Sigmoid colon (tissue), 7 donors: Measurements from ENCODE around the gene CISH. TPM values are rescaled to one million over a fixed set of nuclear protein-coding genes. Genes with fewer than 3 reads are reported as not detected.

Experiments used
- DNase-seq: peaks from one replicate; pipeline ENCODE4 v3.0.0-alpha.2; 2019
- H3K27ac ChIP-seq, 4 donors: fragments of 200-600 bp; sonication (generic); one replicate each; pipeline ENCODE4 v1.5.1; 2016 to 2019; ENCODE audit warnings: mild to moderate bottlenecking in 1 of 4
- H3K27me3 ChIP-seq, 3 donors: fragments of 200-600 bp; sonication (generic); one replicate each; pipeline ENCODE4 v1.5.1; 2019; ENCODE audit warnings: mild to moderate bottlenecking in 1 of 3
- H3K36me3 ChIP-seq, 4 donors: fragments of 200-600 bp; sonication (generic); one replicate each; pipeline ENCODE4 v1.5.1; 2016 to 2019
- H3K4me1 ChIP-seq, 4 donors: fragments of 200-600 bp; sonication (generic); one replicate each; pipeline ENCODE4 v1.5.1; 2017 to 2019
- H3K4me3 ChIP-seq, 4 donors: fragments of 200-600 bp; sonication (generic); one replicate each; pipeline ENCODE4 v1.5.1; 2017 to 2019; ENCODE audit warnings: mild to moderate bottlenecking in 2 of 4, moderate library complexity in 1 of 4
- H3K9me3 ChIP-seq, 4 donors: fragments of 200-600 bp in 3 of 4; sonication (generic) in 3 of 4; one replicate each; pipeline versions ENCODE4 v1.5.1 to v1.6.1; 2013 to 2019
- EP300 ChIP-seq, 4 donors: sonication (generic); formaldehyde crosslinking; IDR thresholded peaks; one replicate each; pipeline ENCODE4 v1.6.1; 2017; ENCODE audit warnings: antibody characterized with exemption in 4 of 4
- POLR2A ChIP-seq, 2 donors: fragments of 450-650 bp; IDR thresholded peaks; one replicate each; pipeline ENCODE4 v1.6.1; 2016; ENCODE audit warnings: antibody characterized with exemption in 2 of 2, mild to moderate bottlenecking in 2 of 2, moderate library complexity in 2 of 2
- POLR2AphosphoS5 ChIP-seq, 4 donors: sonication (generic); formaldehyde crosslinking; IDR thresholded peaks; one replicate each; pipeline ENCODE4 v1.6.1; 2017; ENCODE audit warnings: antibody characterized with exemption in 4 of 4
- WGBS, 2 donors: extraction: QIAGEN DNeasy Blood & Tissue Kit; methylation state at CpG; one replicate each; pipeline ENCODE4 v1.1.7; 2013; 5-methylcytosine and 5-hydroxymethylcytosine counted together
- intact Hi-C: fragments of 100-400 bp; cut with DNase I; formaldehyde crosslinking; loops from one replicate; pipeline ENCODE4 v1.15.1; 2023
- polyA plus RNA-seq, 3 donors: library from polyadenylated mRNA; stranded (reverse); fragments of 200-250 nt; gene quantifications; one replicate each; pipeline ENCODE4 v1.2.3, GENCODE V29; 2013
- total RNA-seq, 4 donors: library from RNA; depleted of rRNA; stranded (reverse); fragments of >200 nt; gene quantifications; one replicate each; pipeline ENCODE4 v1.1.0, GENCODE V29; 2016
- TF ChIP-seq, protein P1 (sequence below), 4 experiments: fragments of 450-650 bp in 3 of 4; fragments of 200-600 bp in 1 of 4; IDR thresholded peaks; one replicate each; pipeline ENCODE4 v1.5.1; 2016 to 2019; ENCODE audit warnings: antibody characterized with exemption in 4 of 4, mild to moderate bottlenecking in 3 of 4, moderate library complexity in 2 of 4
- donor health status: healthy with polysubstance abuse.
- donor health status: Bipolar disorder and iron deficiency.
- donor health status: healthy.

The CISH gene
- total and polyA plus RNA-seq, 7 donors: 2.1 to 17.0 (median 8.1) TPM

DNA sequence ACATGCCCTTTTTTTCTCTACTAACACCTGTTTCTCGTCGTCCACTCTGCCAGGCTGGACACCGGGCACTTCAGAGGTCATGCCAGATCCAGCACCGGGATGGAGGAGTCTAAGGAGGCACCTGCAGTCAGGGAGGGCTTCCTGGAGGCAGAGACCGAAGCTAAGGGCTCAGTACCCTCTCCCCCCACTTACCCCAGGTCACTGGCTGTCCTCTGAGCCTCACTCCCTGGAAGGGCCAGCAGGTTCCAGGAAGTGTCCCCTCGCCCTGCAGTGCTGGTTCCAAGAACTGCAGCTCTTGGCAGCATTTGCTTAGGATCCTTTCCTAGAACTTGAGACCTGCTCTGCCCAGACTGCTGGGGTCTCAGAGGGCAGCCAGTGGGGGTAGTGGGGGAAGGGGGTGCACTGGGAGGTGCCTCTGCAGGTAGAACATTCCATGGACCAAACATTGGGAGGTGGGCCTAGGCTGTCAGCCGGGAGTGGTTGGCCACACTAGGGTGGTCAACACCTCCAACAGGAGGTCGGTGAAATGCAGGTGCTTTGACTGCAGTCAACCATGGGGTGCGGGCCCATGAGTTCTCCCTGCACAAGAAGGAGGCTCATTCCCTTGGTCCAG, 11.3 kb downstream of the CISH start:
- TF ChIP-seq EP300 (IDR thresholded peaks at IDR 0.05) (no peak), POLR2A (IDR thresholded peaks at IDR 0.05) (no peak), POLR2AphosphoS5 (IDR thresholded peaks at IDR 0.05) (no peak)
- TF ChIP-seq, protein P1, sequence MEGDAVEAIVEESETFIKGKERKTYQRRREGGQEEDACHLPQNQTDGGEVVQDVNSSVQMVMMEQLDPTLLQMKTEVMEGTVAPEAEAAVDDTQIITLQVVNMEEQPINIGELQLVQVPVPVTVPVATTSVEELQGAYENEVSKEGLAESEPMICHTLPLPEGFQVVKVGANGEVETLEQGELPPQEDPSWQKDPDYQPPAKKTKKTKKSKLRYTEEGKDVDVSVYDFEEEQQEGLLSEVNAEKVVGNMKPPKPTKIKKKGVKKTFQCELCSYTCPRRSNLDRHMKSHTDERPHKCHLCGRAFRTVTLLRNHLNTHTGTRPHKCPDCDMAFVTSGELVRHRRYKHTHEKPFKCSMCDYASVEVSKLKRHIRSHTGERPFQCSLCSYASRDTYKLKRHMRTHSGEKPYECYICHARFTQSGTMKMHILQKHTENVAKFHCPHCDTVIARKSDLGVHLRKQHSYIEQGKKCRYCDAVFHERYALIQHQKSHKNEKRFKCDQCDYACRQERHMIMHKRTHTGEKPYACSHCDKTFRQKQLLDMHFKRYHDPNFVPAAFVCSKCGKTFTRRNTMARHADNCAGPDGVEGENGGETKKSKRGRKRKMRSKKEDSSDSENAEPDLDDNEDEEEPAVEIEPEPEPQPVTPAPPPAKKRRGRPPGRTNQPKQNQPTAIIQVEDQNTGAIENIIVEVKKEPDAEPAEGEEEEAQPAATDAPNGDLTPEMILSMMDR (IDR thresholded peaks at IDR 0.05): no peak
- DNase-seq: no peak
- Histone ChIP-seq H3K4me1 (peaks cover 0 to 56% (median 45%) of the 10 kb centered on the region in 4 donors), H3K27me3 (no peaks in the 10 kb centered on the region), H3K9me3 (no peaks in the 10 kb centered on the region), H3K36me3 (peaks cover 0 to 4% (median 2%) of the 10 kb centered on the region in 4 donors), H3K27ac (peak overlapping the region; percentile 89 to 98 (median 96)), H3K4me3 (no peak overlapping the region)
- WGBS, 2 donors: 57 to 75% methylated on average over 9 of the region's 9 CpGs
- intact Hi-C loops: loop anchor here (1.0 kb wide), 1 partner anchor 31 kb away; the partner anchor contains the start of gene HEMK1

DNA sequence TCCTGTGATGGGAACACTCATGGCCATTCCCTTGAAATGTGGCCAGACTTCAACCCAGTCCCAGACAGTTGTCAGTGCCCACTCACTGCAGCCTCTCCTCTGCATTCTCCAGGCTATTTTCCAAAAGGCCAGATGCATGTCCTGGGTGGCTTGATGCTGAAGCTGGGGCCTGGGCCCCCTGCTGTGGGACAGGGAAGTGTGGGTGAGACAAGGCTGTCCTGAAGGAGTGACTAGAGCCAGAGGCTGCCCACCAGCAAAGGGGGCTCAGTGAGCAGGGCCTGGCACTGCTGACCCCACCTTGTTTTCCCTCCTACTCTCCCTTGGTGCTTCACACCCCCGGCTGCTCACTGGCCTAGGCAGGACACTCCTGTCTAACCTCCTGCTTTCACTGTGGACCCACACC, 11.9 kb downstream of the CISH start:
- H3K36me3 ChIP-seq: peaks cover 0 to 4% (median under 1%) of the 10 kb centered on the region in 4 donors
- TF ChIP-seq, protein P1 (IDR thresholded peaks at IDR 0.05): no peak
- TF ChIP-seq EP300 (IDR thresholded peaks at IDR 0.05): no peak
- peaks cover 0 to 56% (median 45%) of the 10 kb centered on the region in 4 donors for H3K4me1 ChIP-seq
- no peak overlapping the region for H3K4me3 ChIP-seq
- no peaks in the 10 kb centered on the region for H3K27me3 ChIP-seq
- 65 to 84% methylated on average over 1 of the region's 1 CpG for WGBS, 2 donors
- no peaks in the 10 kb centered on the region for H3K9me3 ChIP-seq
- DNase-seq: no peak
- intact Hi-C loops: loop anchor here (1.0 kb wide), 1 partner anchor 30 kb away; the partner anchor contains the start of gene HEMK1
- peak overlapping the region; percentile 89 to 98 (median 96) for H3K27ac ChIP-seq

DNA sequence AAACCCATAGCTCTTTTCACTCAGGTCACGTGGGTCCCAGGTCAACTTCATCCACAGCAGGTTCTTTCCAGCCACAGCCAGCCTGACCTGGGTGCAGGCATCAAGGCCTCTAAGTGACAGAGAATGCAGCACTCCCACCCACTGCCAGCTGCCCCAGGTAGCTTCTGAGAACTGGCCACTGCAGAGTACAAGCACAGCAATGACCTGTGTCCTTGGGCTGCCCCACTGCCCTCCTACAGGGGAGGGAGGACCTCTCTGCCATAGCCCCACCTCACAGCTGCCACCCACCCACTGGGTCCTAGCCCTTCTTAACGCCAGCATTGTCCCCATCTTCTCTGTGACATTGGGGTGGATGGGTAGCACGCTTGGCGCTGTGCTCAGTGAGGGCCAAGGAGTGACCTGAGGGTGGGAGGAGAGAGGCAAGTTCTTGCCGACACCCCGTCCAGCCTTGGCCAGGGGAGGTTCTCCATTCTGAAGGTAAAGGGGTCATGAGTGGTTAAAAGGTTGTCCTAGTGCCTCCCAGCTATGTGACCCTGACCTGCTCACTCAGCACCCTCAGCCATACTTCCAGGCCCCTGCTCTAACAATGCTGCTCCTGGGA, 12.4 kb downstream of the CISH start:
- 84 to 94% methylated on average over 6 of the region's 6 CpGs for WGBS, 2 donors
- H3K4me1 ChIP-seq: peaks cover 0 to 56% (median 45%) of the 10 kb centered on the region in 4 donors
- DNase-seq: no peak
- no peaks in the 10 kb centered on the region for H3K9me3 ChIP-seq
- intact Hi-C loops: no loop called here
- H3K27me3 ChIP-seq: no peaks in the 10 kb centered on the region
- H3K4me3 ChIP-seq: no peak overlapping the region
- H3K36me3 ChIP-seq: no peaks in the 10 kb centered on the region
- TF ChIP-seq, protein P1 (IDR thresholded peaks at IDR 0.05): no peak
- no peak for TF ChIP-seq POLR2AphosphoS5 (IDR thresholded peaks at IDR 0.05)
- no peak for TF ChIP-seq EP300 (IDR thresholded peaks at IDR 0.05)
- TF ChIP-seq POLR2A (IDR thresholded peaks at IDR 0.05): no peak
- peak overlapping the region; percentile 89 to 98 (median 96) for H3K27ac ChIP-seq

DNA sequence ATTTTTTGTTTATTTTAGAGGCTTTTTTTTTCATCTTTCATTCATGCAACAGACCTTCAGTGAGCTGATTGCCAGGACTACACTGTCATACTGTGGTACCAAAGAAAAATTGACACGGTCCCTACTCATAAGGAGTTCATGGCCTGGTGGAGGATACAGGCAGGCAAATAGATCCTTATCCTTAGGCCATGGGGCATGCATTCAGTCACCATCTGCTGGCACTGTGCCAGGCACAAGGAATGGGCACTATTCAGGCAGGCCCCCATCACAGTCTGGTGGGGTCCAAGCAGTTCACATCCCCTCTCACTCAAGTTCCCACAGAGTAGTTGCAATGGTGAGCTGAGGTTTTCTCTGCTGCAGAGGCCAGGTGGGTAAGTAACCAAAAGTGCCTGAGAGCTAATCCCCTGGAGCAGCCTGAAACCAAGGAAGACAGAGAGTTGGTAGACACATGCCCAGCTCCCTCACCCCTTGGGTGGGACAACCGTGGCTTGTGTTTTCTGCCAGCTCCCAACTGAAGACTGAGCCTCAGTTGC, 17.3 kb downstream of the CISH start:
- 29 to 33% methylated on average over 2 of the region's 2 CpGs for WGBS, 2 donors
- no peak overlapping the region for H3K4me3 ChIP-seq
- H3K4me1 ChIP-seq: peaks cover 0 to 28% (median 14%) of the 10 kb centered on the region in 4 donors
- no peaks in the 10 kb centered on the region for H3K27me3 ChIP-seq
- TF ChIP-seq POLR2A (IDR thresholded peaks at IDR 0.05): no peak
- no peaks in the 10 kb centered on the region for H3K9me3 ChIP-seq
- no peak for DNase-seq
- H3K36me3 ChIP-seq: no peaks in the 10 kb centered on the region
- intact Hi-C loops: no loop called here
- H3K27ac ChIP-seq: no peak overlapping the region

DNA sequence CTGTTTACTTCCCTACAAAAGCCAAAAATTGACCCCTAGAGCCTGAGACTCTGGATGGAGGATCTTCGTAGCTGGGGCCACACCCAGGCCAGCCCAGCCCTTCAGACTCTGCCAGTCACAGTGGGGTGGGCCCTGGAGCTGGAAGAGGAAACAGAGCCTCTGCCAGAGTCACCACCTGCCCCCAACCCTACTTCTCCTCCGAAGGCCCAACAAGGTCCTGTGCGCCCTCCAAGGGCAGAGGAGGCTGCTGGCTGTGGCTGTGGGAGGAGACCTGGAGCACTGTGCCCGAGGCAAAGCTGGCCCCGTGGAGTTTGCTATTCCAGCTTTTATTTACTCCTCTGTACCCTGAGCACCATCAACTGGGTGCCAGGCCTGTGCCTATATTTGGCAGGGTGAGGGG, 19.0 kb downstream of the CISH start:
- WGBS, 2 donors: 13 to 29% methylated on average over 5 of the region's 5 CpGs
- Histone ChIP-seq H3K4me3 (no peak overlapping the region), H3K36me3 (no peaks in the 10 kb centered on the region), H3K9me3 (no peaks in the 10 kb centered on the region), H3K4me1 (peaks cover 0 to 12% (median 6%) of the 10 kb centered on the region in 4 donors), H3K27ac (no peak overlapping the region), H3K27me3 (no peaks in the 10 kb centered on the region)
- TF ChIP-seq, protein P1 (IDR thresholded peaks at IDR 0.05): no peak
- no peak for DNase-seq
- intact Hi-C loops: no loop called here
